Activated CD4-positive, alpha-beta T cell treated with anti-CD3 and anti-CD28 coated beads, Interleukin-2, amount 10 ng/mL, durations not matched to agents 24 days and 14 days (primary cell): Measurements from ENCODE around the gene SRSF2. TPM values are rescaled to one million over a fixed set of nuclear protein-coding genes. Genes with fewer than 3 reads are reported as not detected.
"Not testable (repeated sequence)": the region's sequence is repeated elsewhere in the genome, so short reads cannot be mapped to it uniquely, and the experiment has no call there.

ENCODE experiments used
- DNase-seq: peaks from one replicate; pipeline ENCODE4 v3.0.0; 2022
- H3K27ac Mint-ChIP-seq: one replicate; pipeline ENCODE4 v1.8.0; 2022; ENCODE audit warnings: mild to moderate bottlenecking, mixed read lengths
- H3K27me3 Mint-ChIP-seq: one replicate; pipeline ENCODE4 v1.8.0; 2022; ENCODE audit warnings: mixed read lengths
- H3K36me3 Mint-ChIP-seq: one replicate; pipeline ENCODE4 v1.8.0; 2022; ENCODE audit warnings: low read depth, mild to moderate bottlenecking, mixed read lengths
- H3K4me1 Mint-ChIP-seq: one replicate; pipeline ENCODE4 v1.8.0; 2021; ENCODE audit warnings: mixed read lengths
- H3K4me3 Mint-ChIP-seq: one replicate; pipeline ENCODE4 v1.8.0; 2022; ENCODE audit warnings: mild to moderate bottlenecking, moderate library complexity, mixed read lengths
- H3K9me3 Mint-ChIP-seq: one replicate; pipeline ENCODE4 v1.8.0; 2021; ENCODE audit warnings: mixed read lengths
- intact Hi-C: fragments of 100-400 bp; cut with micrococcal nuclease; formaldehyde crosslinking; loops from one replicate; pipeline ENCODE4 v1.15.1; 2023
- total RNA-seq: library from RNA; stranded (reverse); gene quantifications from 2 replicates; pipeline ENCODE4 v1.2.3, GENCODE V29; 2022

The SRSF2 gene
- total RNA-seq, 1 donor from 2014 or later, result 539 TPM

GRCh38 chr17:76709077-76709950 lies 27.8 kb downstream of the SRSF2 start:
- intact Hi-C loops, result no loop called here
- peaks cover 19% of the 10 kb centered on the region for H3K4me1 Mint-ChIP-seq
- DNase-seq, result no peak
- H3K4me3 Mint-ChIP-seq, result peak overlapping the region; percentile 64
- peaks cover 4% of the 10 kb centered on the region for H3K27me3 Mint-ChIP-seq
- peak overlapping the region; percentile 66 for H3K27ac Mint-ChIP-seq
- H3K9me3 Mint-ChIP-seq, result no peaks in the 10 kb centered on the region
- peaks cover 17% of the 10 kb centered on the region for H3K36me3 Mint-ChIP-seq

GRCh38 chr17:76707985-76708807 lies 28.9 kb downstream of the SRSF2 start:
- Mint-ChIP-seq H3K4me1 (peaks cover 12% of the 10 kb centered on the region), H3K4me3 (no peak overlapping the region), H3K27me3 (peaks cover 4% of the 10 kb centered on the region), H3K36me3 (peaks cover 7% of the 10 kb centered on the region), H3K27ac (no peak overlapping the region), H3K9me3 (no peaks in the 10 kb centered on the region)
- intact Hi-C loops, result no loop called here
- no peak for DNase-seq

- intact Hi-C loops, result no loop called here
- no peak overlapping the region for H3K27ac Mint-ChIP-seq
- DNase-seq, result no peak
- no peaks in the 10 kb centered on the region for H3K9me3 Mint-ChIP-seq
- H3K27me3 Mint-ChIP-seq, result peaks cover 4% of the 10 kb centered on the region
- H3K36me3 Mint-ChIP-seq, result no peaks in the 10 kb centered on the region
- H3K4me1 Mint-ChIP-seq, result peaks cover 12% of the 10 kb centered on the region
- no peak overlapping the region for H3K4me3 Mint-ChIP-seq
These were observed 30.3 kb downstream of the SRSF2 start for GRCh38 chr17:76706817-76707216.

GRCh38 chr17:76704805-76705204 lies 32.3 kb downstream of the SRSF2 start:
- no peak for DNase-seq
- Mint-ChIP-seq H3K4me3 (no peak overlapping the region), H3K9me3 (no peaks in the 10 kb centered on the region), H3K27ac (no peak overlapping the region), H3K36me3 (no peaks in the 10 kb centered on the region), H3K4me1 (peaks cover 6% of the 10 kb centered on the region), H3K27me3 (peaks cover 4% of the 10 kb centered on the region)
- intact Hi-C loops, result no loop called here

GRCh38 chr17:76702941-76703637 lies 34.0 kb downstream of the SRSF2 start:
- Mint-ChIP-seq H3K27me3 (no peaks in the 10 kb centered on the region), H3K4me1 (no peaks in the 10 kb centered on the region), H3K9me3 (no peaks in the 10 kb centered on the region), H3K4me3 (no peak overlapping the region), H3K27ac (no peak overlapping the region), H3K36me3 (no peaks in the 10 kb centered on the region)
- intact Hi-C loops, result no loop called here
- DNase-seq, result no peak

GRCh38 chr17:76702076-76702475 lies 35.1 kb downstream of the SRSF2 start:
- no peaks in the 10 kb centered on the region for H3K36me3 Mint-ChIP-seq
- no peaks in the 10 kb centered on the region for H3K9me3 Mint-ChIP-seq
- intact Hi-C loops, result no loop called here
- no peak for DNase-seq
- H3K27ac Mint-ChIP-seq, result no peak overlapping the region
- H3K27me3 Mint-ChIP-seq, result no peaks in the 10 kb centered on the region
- H3K4me1 Mint-ChIP-seq, result no peaks in the 10 kb centered on the region
- H3K4me3 Mint-ChIP-seq, result no peak overlapping the region

- H3K36me3 Mint-ChIP-seq, result no peaks in the 10 kb centered on the region
- H3K27ac Mint-ChIP-seq, result no peak overlapping the region
- H3K27me3 Mint-ChIP-seq, result peaks cover under 1% of the 10 kb centered on the region
- intact Hi-C loops, result no loop called here
- no peaks in the 10 kb centered on the region for H3K9me3 Mint-ChIP-seq
- H3K4me3 Mint-ChIP-seq, result no peak overlapping the region
- no peak for DNase-seq
- H3K4me1 Mint-ChIP-seq, result no peaks in the 10 kb centered on the region
These were observed 35.6 kb downstream of the SRSF2 start for GRCh38 chr17:76701471-76701967.

GRCh38 chr17:76700617-76701470 lies 36.3 kb downstream of the SRSF2 start:
- H3K27me3 Mint-ChIP-seq, result peaks cover 2% of the 10 kb centered on the region
- no peaks in the 10 kb centered on the region for H3K36me3 Mint-ChIP-seq
- no peak for DNase-seq
- H3K9me3 Mint-ChIP-seq, result no peaks in the 10 kb centered on the region
- H3K27ac Mint-ChIP-seq, result no peak overlapping the region
- H3K4me1 Mint-ChIP-seq, result no peaks in the 10 kb centered on the region
- intact Hi-C loops, result no loop called here
- H3K4me3 Mint-ChIP-seq, result no peak overlapping the region

GRCh38 chr17:76700270-76700616 lies 36.9 kb downstream of the SRSF2 start:
- Mint-ChIP-seq H3K4me1 (peaks cover 4% of the 10 kb centered on the region), H3K4me3 (no peak overlapping the region), H3K27me3 (peaks cover 2% of the 10 kb centered on the region), H3K9me3 (no peaks in the 10 kb centered on the region), H3K27ac (no peak overlapping the region), H3K36me3 (no peaks in the 10 kb centered on the region)
- no peak for DNase-seq
- intact Hi-C loops, result no loop called here

GRCh38 chr17:76698466-76698977 lies 38.6 kb downstream of the SRSF2 start:
- H3K4me1 Mint-ChIP-seq, H3K36me3 Mint-ChIP-seq, DNase-seq, H3K9me3 Mint-ChIP-seq, H3K27me3 Mint-ChIP-seq, intact Hi-C loops, H3K4me3 Mint-ChIP-seq, H3K27ac Mint-ChIP-seq: not testable (repeated sequence)

- H3K4me3 Mint-ChIP-seq, result no peak overlapping the region
- intact Hi-C loops, result no loop called here
- no peaks in the 10 kb centered on the region for H3K36me3 Mint-ChIP-seq
- H3K4me1 Mint-ChIP-seq, result peaks cover 4% of the 10 kb centered on the region
- no peaks in the 10 kb centered on the region for H3K9me3 Mint-ChIP-seq
- no peak overlapping the region for H3K27ac Mint-ChIP-seq
- peaks cover 2% of the 10 kb centered on the region for H3K27me3 Mint-ChIP-seq
- DNase-seq, result no peak
These were observed 39.2 kb downstream of the SRSF2 start for GRCh38 chr17:76697702-76698465.

- Mint-ChIP-seq H3K27ac (no peak overlapping the region), H3K4me1 (peaks cover 4% of the 10 kb centered on the region), H3K36me3 (no peaks in the 10 kb centered on the region), H3K9me3 (no peaks in the 10 kb centered on the region), H3K27me3 (peaks cover 2% of the 10 kb centered on the region), H3K4me3 (no peak overlapping the region)
- intact Hi-C loops, result no loop called here
- DNase-seq, result no peak
These were observed 40.1 kb downstream of the SRSF2 start for GRCh38 chr17:76696763-76697701.
